Measurements from ENCODE around the gene MIPOL1.

- no peak for TF ChIP-seq JUNB (IDR thresholded peaks at IDR 0.05; ENCODE audit: unreplicated experiment)
- no peak for TF ChIP-seq EZH2 (IDR thresholded peaks at IDR 0.05; ENCODE audit: low read depth, unreplicated experiment)
- no peak for TF ChIP-seq CTCF (conservative IDR thresholded peaks at IDR 0.05; ENCODE audit: low read depth in 2 of 2)
- TF ChIP-seq EZH2phosphoT487 (IDR thresholded peaks at IDR 0.05; ENCODE audit: unreplicated experiment) = no peak
- TF ChIP-seq POLR2AphosphoS5 (IDR thresholded peaks at IDR 0.05; ENCODE audit: low read depth) = no peak
- no peak for TF ChIP-seq REST (IDR thresholded peaks at IDR 0.05; ENCODE audit: unreplicated experiment)
- TF ChIP-seq CREB1 (CRISPR knock-in tag; IDR thresholded peaks at IDR 0.05; ENCODE audit: low read depth) = no peak
- TF ChIP-seq ZNF331 (CRISPR knock-in tag; IDR thresholded peaks at IDR 0.05; ENCODE audit: low read depth) = no peak
- TF ChIP-seq ETS1 (IDR thresholded peaks at IDR 0.05) = no peak
- no peak for TF ChIP-seq ZNF114 (CRISPR knock-in tag; IDR thresholded peaks at IDR 0.05)
- no peak for TF ChIP-seq NANOG (IDR thresholded peaks at IDR 0.05; ENCODE audit: borderline replicate concordance)
These were observed 284.7 kb downstream of the MIPOL1 start for GRCh38 chr14:37482428-37482827.

All from GM23338 (cell line).